ENCODE data around the gene SFXN5.

The SFXN5 gene

GRCh38 chr2:73043929-73044832 lies 27.3 kb downstream of the SFXN5 start:
- TF ChIP-seq, protein P1, sequence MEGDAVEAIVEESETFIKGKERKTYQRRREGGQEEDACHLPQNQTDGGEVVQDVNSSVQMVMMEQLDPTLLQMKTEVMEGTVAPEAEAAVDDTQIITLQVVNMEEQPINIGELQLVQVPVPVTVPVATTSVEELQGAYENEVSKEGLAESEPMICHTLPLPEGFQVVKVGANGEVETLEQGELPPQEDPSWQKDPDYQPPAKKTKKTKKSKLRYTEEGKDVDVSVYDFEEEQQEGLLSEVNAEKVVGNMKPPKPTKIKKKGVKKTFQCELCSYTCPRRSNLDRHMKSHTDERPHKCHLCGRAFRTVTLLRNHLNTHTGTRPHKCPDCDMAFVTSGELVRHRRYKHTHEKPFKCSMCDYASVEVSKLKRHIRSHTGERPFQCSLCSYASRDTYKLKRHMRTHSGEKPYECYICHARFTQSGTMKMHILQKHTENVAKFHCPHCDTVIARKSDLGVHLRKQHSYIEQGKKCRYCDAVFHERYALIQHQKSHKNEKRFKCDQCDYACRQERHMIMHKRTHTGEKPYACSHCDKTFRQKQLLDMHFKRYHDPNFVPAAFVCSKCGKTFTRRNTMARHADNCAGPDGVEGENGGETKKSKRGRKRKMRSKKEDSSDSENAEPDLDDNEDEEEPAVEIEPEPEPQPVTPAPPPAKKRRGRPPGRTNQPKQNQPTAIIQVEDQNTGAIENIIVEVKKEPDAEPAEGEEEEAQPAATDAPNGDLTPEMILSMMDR (IDR thresholded peaks at IDR 0.05; ENCODE audit: extremely low read depth, missing control alignments): no peak

GRCh38 chr2:73043276-73043675 lies 28.2 kb downstream of the SFXN5 start:
- TF ChIP-seq, protein P1 (IDR thresholded peaks at IDR 0.05; ENCODE audit: extremely low read depth, missing control alignments): no peak
- DNase-seq (ENCODE audit: low spot score): no peak

More at GRCh38 chr2:73043929-73044832, 27.3 kb downstream of the SFXN5 start:
- no peak for DNase-seq (ENCODE audit: low spot score)

DNA sequence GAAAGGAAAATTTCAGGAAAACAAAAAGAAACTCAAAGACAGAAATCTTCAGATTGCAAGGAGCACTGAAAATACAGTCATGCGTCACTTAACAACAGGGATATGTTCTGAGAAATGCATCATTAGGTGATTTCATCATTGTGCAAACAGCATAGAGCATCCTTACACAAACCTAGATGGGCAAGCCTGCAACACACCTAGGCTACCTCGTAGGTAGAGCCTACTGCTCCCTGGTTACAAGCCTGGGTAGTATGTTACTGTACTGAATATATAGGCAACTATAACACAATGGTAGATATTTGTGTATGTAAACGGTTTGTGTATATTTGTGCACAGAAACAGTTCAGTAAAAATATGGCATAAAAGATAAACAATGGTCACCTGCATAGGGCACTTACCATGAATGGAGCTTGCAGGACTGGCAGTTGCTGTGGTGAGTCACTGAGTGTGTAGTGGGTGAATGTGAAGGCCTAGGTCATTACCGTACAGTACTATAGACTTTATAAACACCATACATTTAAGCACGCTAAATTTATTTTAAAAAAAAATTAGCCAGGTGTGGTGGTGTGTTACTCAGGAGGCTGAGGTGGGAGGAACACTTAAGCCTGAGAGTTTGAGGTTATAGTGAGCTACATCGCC lies 33.4 kb downstream of the SFXN5 start:
- DNase-seq (ENCODE audit: low spot score): no peak

GRCh38 chr2:73036766-73037165 lies 34.7 kb downstream of the SFXN5 start:
- no peak for DNase-seq (ENCODE audit: low spot score)
- TF ChIP-seq, protein P1 (IDR thresholded peaks at IDR 0.05; ENCODE audit: extremely low read depth, missing control alignments): no peak

More for the DNA sequence above, 33.4 kb downstream of the SFXN5 start:
- TF ChIP-seq, protein P1 (IDR thresholded peaks at IDR 0.05; ENCODE audit: extremely low read depth, missing control alignments): no peak

- no peak for DNase-seq (ENCODE audit: low spot score)
- TF ChIP-seq, protein P1 (IDR thresholded peaks at IDR 0.05; ENCODE audit: extremely low read depth, missing control alignments): no peak
These were observed 35.4 kb downstream of the SFXN5 start for GRCh38 chr2:73035899-73036711.

DNA sequence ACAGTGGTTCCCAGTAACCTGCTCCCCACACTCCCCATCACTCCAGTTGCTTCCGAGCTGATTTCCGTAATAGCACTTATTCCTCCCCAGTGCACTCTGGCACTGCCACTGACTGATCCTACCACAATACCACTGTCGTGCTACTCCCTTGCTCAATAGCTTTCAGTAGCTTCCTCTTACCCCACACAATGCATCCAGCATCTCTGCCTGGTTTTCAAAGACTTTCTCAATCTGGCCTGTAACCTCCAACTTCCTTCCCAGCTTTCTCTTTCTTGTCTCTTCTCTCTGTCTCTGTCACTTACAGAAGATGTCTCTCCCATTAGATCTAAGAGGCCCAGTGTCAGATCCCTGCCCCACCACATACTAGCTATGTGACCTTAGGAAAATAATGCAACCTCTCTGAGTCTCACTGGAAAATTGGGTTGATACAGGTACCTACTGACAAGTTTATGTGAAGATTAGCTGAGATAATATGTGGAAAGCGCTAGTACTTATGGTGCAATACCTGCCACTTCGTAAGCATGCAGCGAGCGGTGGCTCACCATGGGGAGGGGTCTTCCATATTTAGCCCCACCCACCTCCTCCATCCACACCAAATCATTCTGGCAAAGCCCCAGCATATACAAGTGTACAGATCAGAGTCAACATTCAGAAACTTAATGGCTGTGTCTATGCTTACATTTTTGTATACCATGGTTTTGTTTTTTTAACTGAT lies 36.7 kb downstream of the SFXN5 start:
- TF ChIP-seq, protein P1 (IDR thresholded peaks at IDR 0.05; ENCODE audit: extremely low read depth, missing control alignments): no peak
- DNase-seq (ENCODE audit: low spot score): no peak

Data from GM20000 (cell line).